Esophagus mucosa (tissue), 1 donor: ENCODE measurements around the gene PADI4. TPM values are rescaled to one million over a fixed set of nuclear protein-coding genes. Genes with fewer than 3 reads are reported as not detected.
A peak's percentile ranks its signal among the peaks of the same experiment; 100 is the strongest.

Source experiments
- ATAC-seq: fragments of 200-7000 bp; cut with Tn5 transposase; one replicate; pipeline ENCODE4 v1.9.1; 2020
- total RNA-seq: library from RNA; stranded (reverse); gene quantifications from one replicate; pipeline ENCODE4 v1.2.4, GENCODE V29; 2023
- donor health status: DM: yes; HTN: yes; CAD: no.

Gene PADI4
- total RNA-seq, 1 donor from 2014 or later = not detected

DNA sequence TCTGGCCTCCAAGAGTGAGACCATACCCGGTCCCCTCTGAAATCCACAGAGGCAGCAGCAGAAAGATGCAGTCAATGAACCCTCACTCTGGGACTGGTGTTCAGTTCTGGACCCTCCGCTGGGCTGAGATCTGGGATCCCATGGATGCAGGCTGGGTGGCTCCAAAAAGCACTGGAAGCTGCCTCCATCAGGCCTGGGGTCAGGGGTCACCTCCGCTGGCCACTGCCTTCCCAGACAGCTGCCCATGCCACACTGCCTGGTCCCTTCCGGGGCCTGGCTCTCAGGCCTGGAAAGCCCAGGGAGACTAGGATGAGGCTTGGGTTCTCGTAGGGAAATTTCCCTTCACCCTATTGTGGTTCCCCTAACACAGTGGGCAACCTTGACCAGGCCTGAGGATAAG is 21.4 kb upstream of the PADI4 start:
- no peak for ATAC-seq

GRCh38 chr1:17287130-17287776 is 20.7 kb upstream of the PADI4 start:
- ATAC-seq = peak; percentile 78

DNA sequence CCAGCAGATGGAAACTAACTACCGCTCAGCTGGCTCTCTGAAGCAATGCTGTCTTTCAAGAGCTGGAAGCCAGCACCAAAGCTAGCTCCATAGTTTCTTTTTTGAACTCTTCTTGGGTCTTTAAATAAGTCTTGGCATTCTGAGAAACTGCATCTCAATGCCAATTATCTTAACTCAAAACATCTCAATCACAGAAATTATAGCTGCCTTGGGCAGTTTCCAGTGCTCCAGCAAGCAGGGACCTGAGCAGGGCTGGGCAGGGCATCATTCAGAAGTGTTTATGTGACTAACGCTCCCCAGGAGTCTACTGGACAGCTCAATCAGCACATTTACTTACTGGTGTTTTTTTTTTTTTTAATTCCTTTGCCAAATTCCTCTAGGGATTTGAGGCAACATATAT is 18.3 kb upstream of the PADI4 start:
- peak; percentile 84 for ATAC-seq

GRCh38 chr1:17290553-17290952 is 17.4 kb upstream of the PADI4 start:
- ATAC-seq = no peak

DNA sequence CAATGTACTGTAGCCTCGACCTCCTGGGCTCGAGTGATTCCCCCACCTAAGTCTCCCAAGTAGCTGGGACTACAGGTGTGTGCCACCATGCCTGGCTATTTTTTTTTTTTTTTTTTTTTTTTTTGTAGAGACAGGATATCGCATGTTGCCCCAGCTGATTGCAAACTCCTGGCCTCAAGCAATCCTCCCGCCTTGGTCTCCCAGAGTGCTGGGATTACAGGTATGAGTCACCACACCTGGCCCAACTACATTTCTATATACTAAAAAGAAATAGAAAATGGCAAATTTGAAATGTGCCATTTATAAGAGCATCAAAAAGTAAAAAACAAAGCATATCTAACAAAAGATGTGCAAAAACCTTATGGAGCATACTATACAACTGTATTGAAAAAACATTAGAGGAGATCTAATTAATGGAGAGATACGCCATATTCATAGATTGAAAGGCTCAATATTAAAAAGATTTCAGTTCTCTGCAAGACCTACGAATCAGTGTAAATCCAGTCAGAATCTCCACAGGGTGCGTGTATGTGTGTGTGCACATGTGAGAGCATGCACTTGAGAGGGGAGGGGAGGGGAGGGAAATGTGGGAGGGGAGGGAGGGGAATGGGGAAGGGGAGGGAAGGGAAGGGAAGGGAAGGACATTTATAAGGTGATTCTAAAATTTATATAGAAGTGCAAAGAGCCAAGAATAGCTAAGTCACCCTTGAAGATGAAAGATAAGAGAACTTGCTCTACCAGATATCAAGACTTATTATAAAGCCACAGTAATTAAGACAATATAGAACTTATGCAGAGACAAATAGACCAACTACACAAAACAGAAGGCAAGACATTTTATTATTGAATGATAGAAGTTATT is 15.5 kb upstream of the PADI4 start:
- no peak for ATAC-seq

DNA sequence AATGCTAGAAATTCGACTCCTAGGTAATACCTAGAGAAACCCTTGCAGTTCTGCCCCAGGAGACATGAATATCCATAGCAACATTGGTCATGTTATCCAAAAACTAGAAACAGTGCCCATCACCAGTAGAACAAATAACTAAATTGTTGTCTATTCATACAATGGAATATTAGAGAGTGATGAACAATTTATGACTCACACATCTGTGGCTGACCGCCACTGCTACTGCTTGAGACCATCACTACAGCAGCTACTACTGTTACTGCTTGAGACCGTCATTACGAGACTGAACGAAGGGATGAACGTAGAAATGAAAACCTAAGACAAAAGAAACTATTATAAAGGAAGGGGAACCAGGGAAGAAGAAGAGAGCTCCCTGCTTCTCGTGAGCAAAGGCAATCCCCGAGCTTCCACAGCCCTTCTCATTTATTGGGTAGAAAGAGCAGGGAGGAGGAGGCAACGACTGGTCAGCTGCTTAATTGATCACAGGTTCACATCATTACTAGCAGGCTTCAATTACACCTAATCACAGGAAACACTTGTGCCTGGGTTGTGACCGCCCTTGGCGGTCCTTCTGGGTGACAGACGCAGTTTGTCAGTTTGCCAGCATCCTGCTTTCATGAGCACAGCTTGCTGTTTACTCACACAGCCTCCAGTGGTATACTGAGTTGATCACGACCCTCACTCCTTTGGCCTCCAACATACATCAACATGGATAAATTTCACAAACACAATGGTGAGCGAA is 14.1 kb upstream of the PADI4 start:
- no peak for ATAC-seq

DNA sequence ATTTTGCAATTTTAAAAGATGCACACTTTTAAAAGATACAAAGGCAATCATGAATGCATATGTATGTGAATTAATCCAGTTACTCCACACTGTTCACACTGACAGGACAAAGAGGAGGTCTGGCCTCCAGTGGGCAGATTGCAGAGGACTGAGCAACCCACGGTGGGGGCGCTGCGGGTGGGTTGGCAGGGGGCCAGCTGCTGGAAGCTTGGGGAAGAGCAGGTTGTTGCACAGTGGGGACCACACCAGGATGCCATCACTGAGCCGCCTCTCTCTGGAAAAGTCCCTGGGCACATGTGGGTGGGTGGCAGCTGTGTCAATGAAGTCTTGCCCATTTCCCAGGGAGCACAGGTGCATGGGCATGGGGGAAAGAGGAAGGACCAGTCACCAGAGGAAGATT is 12.7 kb upstream of the PADI4 start:
- ATAC-seq = no peak

DNA sequence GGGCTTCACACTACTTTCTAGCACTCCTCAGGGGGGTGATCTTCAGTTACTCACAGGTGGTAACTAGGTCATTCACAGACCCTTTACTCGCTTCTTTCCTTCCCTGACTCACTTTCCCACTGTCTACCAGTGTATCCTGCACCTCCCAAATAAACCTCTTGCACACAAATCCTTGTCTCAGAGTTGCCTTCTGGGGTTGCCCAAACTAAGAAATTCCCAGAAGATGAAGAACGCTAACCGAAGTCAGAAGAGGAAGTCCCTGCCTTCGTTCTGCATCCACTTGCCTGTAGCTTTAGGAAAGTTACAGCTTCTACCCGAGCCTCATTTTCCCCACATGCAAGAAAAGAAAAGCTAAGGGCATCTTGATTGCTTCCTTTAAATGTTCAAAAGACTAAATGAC is 11.9 kb upstream of the PADI4 start:
- no peak for ATAC-seq

DNA sequence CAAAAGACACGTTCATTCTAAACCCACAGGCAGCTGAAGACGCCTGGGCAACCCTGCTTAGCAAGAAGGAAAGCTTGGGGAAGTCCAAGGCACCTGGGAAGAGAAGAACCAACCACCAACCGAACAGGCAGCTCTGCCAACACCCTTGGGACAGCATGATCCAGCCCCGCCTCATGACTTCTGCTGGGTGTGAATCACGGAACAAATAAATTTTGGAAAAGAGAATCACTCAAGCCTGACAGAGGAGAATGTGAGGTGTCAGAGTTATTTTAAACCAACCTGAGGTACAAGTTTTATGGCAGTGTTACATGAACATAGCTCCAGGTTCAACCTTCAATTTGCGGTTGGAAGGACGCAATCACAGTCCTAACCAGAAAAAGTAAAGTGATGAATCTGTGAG is 10.0 kb upstream of the PADI4 start:
- ATAC-seq = peak; percentile 96

- no peak for ATAC-seq
These were observed 6.2 kb upstream of the PADI4 start for GRCh38 chr1:17301767-17302166.

- ATAC-seq = peak; percentile 77
These were observed 3.7 kb upstream of the PADI4 start for GRCh38 chr1:17304151-17304825.

GRCh38 chr1:17304826-17305175 is 3.2 kb upstream of the PADI4 start:
- ATAC-seq = peak; percentile 3

GRCh38 chr1:17305576-17306095 is 2.4 kb upstream of the PADI4 start:
- ATAC-seq = no peak

DNA sequence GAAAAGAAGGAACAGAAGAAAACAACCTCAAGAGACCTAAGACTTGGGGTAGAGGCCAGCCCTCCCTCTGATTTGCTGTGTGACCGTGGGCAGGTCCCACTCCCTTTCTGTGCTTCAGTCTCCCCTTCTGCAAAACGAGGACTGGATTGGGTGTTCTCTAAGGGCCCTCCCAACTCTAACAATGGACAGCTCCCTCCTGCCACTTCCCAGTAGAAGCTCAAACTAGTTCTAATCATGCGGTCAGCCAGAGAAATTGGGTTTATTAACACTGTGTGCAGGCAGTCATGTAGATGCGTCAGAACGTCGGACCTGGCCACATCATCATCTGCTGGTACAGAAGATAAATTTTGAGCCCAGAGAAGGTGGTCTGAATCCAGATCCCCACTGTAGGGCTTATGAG is 1.6 kb upstream of the PADI4 start:
- ATAC-seq = no peak

- ATAC-seq = no peak
These were observed 1.1 kb upstream of the PADI4 start for GRCh38 chr1:17306921-17307320.

DNA sequence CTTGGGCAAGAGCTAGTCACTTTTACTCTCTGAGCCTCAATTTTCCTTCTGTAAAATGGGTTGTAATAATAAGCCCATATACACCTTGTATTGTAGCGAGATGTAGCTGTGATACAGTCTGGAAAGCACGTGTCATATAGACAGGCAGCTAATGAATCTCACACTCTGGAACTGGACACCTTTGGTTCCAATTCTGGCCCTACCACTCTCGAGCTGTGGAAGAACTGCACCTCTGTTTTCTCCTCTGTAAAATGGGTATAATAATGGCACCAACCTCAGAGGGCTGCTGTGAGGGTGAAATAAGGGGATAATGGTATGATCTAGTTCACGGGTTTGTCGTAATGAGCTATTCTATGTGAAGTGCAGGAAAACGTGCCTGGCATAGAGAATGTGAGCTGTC is 668 bp upstream of the PADI4 start:
- ATAC-seq = no peak

DNA sequence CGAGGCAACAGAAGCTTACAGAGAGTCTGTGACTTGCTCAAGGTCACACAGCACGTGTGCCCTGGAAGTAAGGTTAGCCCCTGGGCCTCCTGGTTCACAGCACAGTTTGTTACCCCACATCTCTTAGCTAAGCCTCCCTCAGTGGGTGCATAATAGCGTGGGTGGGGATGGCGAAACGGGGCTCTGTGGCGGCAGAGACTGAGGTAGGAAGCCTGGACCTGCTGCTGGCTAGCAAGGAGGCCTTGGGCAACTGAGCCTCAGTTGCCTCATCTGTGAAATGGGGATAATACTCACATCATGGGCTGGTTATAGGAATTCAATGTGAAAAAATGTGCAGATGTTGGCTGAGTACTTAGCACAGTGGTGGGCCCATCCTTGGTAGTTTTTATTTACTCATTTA is 596 bp downstream of the PADI4 start:
- ATAC-seq = no peak

DNA sequence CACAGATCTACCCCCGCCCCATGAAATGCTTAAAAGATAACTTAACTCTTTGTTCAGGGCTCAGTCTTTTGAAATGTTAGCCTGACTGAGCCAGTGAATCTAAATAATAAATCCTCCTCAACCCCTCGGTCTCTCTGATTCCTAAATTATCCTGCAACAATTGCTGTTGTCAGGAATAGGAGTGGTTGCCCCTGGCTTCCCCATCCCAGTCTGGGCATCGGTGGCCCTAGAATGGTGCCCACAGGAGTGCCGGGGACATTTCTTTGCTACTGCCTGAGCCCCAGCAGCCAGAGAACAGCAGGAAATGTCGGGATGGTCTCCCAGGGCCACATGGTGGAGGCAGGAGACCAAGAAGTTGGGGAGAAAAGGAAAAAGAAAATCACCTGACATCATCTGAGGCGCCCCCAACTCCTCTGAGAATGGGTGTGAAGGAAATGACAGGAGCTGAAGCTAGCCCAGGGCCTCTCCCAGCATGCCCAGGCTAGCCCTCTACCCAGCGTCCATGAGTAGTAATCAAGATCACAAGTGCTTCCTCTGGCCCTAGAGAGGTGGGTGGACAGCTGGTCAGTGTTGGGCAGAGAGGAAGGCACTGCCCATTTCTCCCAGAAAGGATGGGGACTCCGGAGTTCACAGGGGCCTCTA is 1.6 kb downstream of the PADI4 start:
- no peak for ATAC-seq

- ATAC-seq = no peak
These were observed 2.2 kb downstream of the PADI4 start for GRCh38 chr1:17310068-17310640.

GRCh38 chr1:17313530-17314309 is 5.7 kb downstream of the PADI4 start:
- peak; percentile 13 for ATAC-seq

- ATAC-seq = no peak
These were observed 6.5 kb downstream of the PADI4 start for GRCh38 chr1:17314491-17314971.
